HFFc6 (cell line): Measurements from ENCODE around the gene ZNF768. TPM values are rescaled to one million over a fixed set of nuclear protein-coding genes. Genes with fewer than 3 reads are reported as not detected.

Source experiments
- DNase-seq: peaks from one replicate; pipeline ENCODE4 v3.0.0-alpha.2; 2018
- H3K27ac Mint-ChIP-seq: 2 replicates; pipeline ENCODE4 v1.8.0; 2020; ENCODE audit warnings: mild to moderate bottlenecking, mixed read lengths
- H3K27me3 Mint-ChIP-seq: 2 replicates; pipeline ENCODE4 v1.8.0; 2021; ENCODE audit warnings: mild to moderate bottlenecking, moderate library complexity, mixed read lengths; ENCODE audit not compliant: insufficient read depth
- H3K36me3 Mint-ChIP-seq: 2 replicates; pipeline ENCODE4 v1.8.0; 2021; ENCODE audit warnings: low read depth, mixed read lengths
- H3K4me1 Mint-ChIP-seq: 2 replicates; pipeline ENCODE4 v1.8.0; 2020; ENCODE audit warnings: low read depth, mixed read lengths
- H3K4me3 Mint-ChIP-seq: 2 replicates; pipeline ENCODE4 v1.8.0; 2020; ENCODE audit warnings: mild to moderate bottlenecking, moderate library complexity, mixed read lengths
- H3K9me3 Mint-ChIP-seq: 2 replicates; pipeline ENCODE4 v1.8.0; 2020; ENCODE audit warnings: mild to moderate bottlenecking, mixed read lengths
- CTCF ChIP-seq: fragments of 200-600 bp; sonication (generic); IDR thresholded peaks from 2 replicates; pipeline ENCODE4 v1.5.0; 2021; ENCODE audit warnings: antibody characterized with exemption, mild to moderate bottlenecking
- total RNA-seq, 6 experiments: library from RNA; stranded (reverse); fragmentation: NEBNext Ultra II Directional; extraction: Animal tissue kit (Norgen Biotek cat#: 25700); gene quantifications; 2 replicates in 1 of 6; 3 replicates in 5 of 6; pipeline ENCODE4 v1.2.3, GENCODE V29; 2021

The ZNF768 gene
- total RNA-seq, 6 experiments from 2014 or later: 19.8 to 22.8 (median 20.8) TPM

DNA sequence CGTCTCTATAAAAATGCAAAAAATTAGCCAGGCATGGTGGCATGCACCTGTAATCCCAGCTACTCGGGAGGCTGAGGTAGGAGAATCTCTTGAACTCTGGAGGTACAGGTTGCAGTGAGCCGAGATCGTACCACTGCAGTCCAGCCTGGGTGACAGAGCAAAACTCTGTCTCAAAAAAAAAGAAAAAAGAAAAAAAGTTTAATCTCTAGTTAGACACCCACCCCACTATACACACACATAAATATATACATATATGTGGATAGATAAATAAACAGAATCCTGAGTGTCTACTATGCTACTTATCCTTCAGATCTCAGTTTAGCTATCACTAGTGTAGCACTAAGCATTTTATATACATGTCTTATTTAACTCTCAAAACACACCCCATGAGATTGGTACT is 35.1 kb downstream of the ZNF768 start:
- no peak for DNase-seq
- Mint-ChIP-seq H3K36me3 (no peaks in the 10 kb centered on the region), H3K4me3 (no peak overlapping the region), H3K4me1 (peaks cover 10% of the 10 kb centered on the region), H3K27ac (no peak overlapping the region), H3K9me3 (no peaks in the 10 kb centered on the region), H3K27me3 (peaks cover 13% of the 10 kb centered on the region)
- TF ChIP-seq CTCF: no peak

DNA sequence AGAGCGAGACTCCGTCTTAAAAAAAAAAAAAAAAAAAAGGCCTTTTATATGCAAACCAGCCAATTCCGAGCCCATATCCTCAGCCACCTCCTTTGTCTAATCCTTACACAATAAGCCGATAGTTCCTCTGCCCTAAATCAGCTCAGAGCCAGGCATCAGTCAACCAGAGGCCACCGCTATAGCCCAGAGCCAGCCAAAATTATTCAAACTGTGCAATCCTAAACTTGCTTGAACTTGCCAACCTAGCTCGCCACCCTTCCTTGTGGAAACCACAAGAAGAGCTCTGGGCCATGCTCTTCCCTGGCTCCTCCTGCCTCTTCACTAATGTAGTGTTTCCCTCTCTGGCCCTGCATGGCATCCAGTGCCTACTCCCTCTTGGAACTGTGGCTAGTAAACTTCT is 36.2 kb downstream of the ZNF768 start:
- Mint-ChIP-seq H3K4me3 (no peak overlapping the region), H3K36me3 (no peaks in the 10 kb centered on the region), H3K4me1 (peaks cover 15% of the 10 kb centered on the region), H3K27ac (no peak overlapping the region), H3K9me3 (no peaks in the 10 kb centered on the region), H3K27me3 (peaks cover 14% of the 10 kb centered on the region)
- DNase-seq: no peak
- TF ChIP-seq CTCF: no peak

DNA sequence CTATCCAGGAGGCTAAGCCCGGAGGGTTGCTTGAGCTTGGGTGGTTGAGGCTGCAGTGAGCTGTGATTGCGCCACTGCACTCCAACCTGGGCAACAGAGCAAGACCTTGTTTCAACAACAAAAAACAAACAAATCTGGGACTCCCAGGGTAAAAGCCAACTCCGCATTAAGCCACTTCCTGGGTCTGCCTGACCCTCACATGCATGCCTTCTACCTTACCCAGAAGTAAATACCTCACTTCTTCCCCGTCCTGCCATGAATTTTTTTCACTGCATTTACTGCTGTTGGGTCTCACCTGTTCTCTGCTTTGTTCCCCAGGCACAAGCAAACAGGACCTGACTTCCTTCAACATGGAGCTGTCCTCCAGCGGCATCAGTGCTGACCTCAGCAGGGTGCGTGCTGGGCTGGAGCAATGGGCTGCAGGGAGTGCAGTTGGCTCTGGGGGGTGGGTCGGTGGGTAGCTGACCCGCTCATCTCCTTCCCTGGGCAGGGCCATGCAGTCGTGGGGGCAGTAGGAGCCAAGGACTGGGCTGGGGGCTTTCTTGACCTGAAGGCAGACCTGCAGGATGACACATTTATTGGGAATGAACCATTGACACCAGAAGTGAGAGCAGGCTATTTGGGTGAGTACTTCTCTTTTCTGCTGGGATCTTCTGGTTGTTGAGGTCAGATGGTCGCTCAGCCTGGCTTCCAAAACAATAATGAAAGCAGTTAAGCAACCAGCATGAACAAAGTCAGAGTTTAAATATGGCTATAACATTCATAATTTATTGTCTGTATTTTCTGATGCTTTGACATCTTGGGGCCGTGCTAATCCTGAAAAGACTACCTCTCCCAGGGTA is 37.4 kb downstream of the ZNF768 start:
- DNase-seq: no peak
- Mint-ChIP-seq H3K4me3 (no peak overlapping the region), H3K27me3 (peaks cover 8% of the 10 kb centered on the region), H3K9me3 (no peaks in the 10 kb centered on the region), H3K4me1 (peaks cover 15% of the 10 kb centered on the region), H3K27ac (no peak overlapping the region), H3K36me3 (no peaks in the 10 kb centered on the region)
- TF ChIP-seq CTCF: no peak

GRCh38 chr16:30485818-30486436 is 40.4 kb downstream of the ZNF768 start:
- Mint-ChIP-seq H3K9me3 (no peaks in the 10 kb centered on the region), H3K27ac (no peak overlapping the region)
- no peak for DNase-seq

DNA sequence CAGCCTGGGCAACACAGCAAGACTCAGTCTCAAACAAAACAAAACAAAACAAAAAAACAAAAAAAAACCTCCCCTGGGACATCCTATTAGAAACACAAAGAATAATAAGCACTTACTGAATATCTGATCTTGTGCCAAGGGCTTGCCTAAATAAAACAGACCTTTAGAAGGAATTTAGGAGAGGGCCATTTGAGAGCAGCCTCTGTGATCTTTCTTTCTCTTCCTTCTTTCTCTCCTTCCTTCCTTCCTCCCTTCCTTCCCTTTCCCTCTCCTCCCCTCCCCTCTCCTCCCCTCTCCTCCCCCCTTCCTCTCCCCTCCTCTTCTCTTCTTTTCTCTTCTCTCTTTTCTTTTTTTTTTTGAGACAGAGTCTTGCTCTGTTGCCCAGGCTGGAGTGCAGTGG is 41.5 kb downstream of the ZNF768 start:
- H3K36me3 Mint-ChIP-seq: no peaks in the 10 kb centered on the region
- no peaks in the 10 kb centered on the region for H3K9me3 Mint-ChIP-seq
- peaks cover 25% of the 10 kb centered on the region for H3K27me3 Mint-ChIP-seq
- TF ChIP-seq CTCF: no peak
- peaks cover 5% of the 10 kb centered on the region; the same call in 1 of the 2 replicates for H3K4me1 Mint-ChIP-seq
- H3K27ac Mint-ChIP-seq: no peak overlapping the region
- no peak overlapping the region for H3K4me3 Mint-ChIP-seq
- no peak for DNase-seq

More at GRCh38 chr16:30485818-30486436, 40.4 kb downstream of the ZNF768 start:
- Mint-ChIP-seq H3K27me3 (peaks cover 19% of the 10 kb centered on the region), H3K4me3 (no peak overlapping the region), H3K4me1 (peaks cover 5% of the 10 kb centered on the region; the same call in 1 of the 2 replicates), H3K36me3 (no peaks in the 10 kb centered on the region)
- TF ChIP-seq CTCF: no peak
